Skeletal muscle satellite cell (primary cell): ENCODE results near the gene RELL2. TPM values are rescaled to one million over a fixed set of nuclear protein-coding genes. Genes with fewer than 3 reads are reported as not detected.

ENCODE experiments used
- H3K27me3 ChIP-seq: 2 replicates; pipeline ENCODE4 v1.7.0; 2013; ENCODE audit warnings: low read length; ENCODE audit not compliant: control insufficient read depth, insufficient read depth
- H3K36me3 ChIP-seq: 2 replicates; pipeline ENCODE4 v1.7.0; 2013; ENCODE audit warnings: mild to moderate bottlenecking, control low read depth, low read length; ENCODE audit not compliant: insufficient read depth
- H3K4me1 ChIP-seq: 2 replicates; pipeline ENCODE4 v1.7.0; 2013; ENCODE audit warnings: low read length; ENCODE audit not compliant: control insufficient read depth, insufficient read depth
- H3K4me2 ChIP-seq: 2 replicates; pipeline ENCODE4 v1.7.0; 2013; ENCODE audit warnings: mild to moderate bottlenecking, low read length
- H3K4me3 ChIP-seq: 2 replicates; pipeline ENCODE4 v1.7.0; 2013; ENCODE audit warnings: low read length
- H3K9ac ChIP-seq: 2 replicates; pipeline ENCODE4 v1.7.0; 2013; ENCODE audit warnings: mild to moderate bottlenecking, low read depth, low read length, moderate library complexity
- H3K9me3 ChIP-seq: replicated peaks from 2 replicates; pipeline ENCODE4 v1.7.0; 2013; ENCODE audit warnings: mild to moderate bottlenecking, control low read depth, low read length
- small RNA-seq: library from RNA; depleted of rRNA; stranded (forward); fragments of <200 nt; gene quantifications from one replicate; pipeline ENCODE3, GENCODE V24; 2012

RELL2 gene

GRCh38 chr5:141685591-141685990 is 48.8 kb downstream of the RELL2 start:
- Histone ChIP-seq H3K4me2 (no peak overlapping the region), H3K36me3 (no peaks in the 10 kb centered on the region), H3K27me3 (peaks cover 37% of the 10 kb centered on the region), H3K4me3 (no peak overlapping the region), H3K4me1 (peaks cover 17% of the 10 kb centered on the region), H3K9ac (no peak overlapping the region), H3K9me3 (no peaks in the 10 kb centered on the region)

- peaks cover 6% of the 10 kb centered on the region for H3K4me1 ChIP-seq
- H3K27me3 ChIP-seq: peaks cover 47% of the 10 kb centered on the region
- H3K4me2 ChIP-seq: no peak overlapping the region
- no peaks in the 10 kb centered on the region for H3K9me3 ChIP-seq
- no peak overlapping the region for H3K9ac ChIP-seq
- H3K36me3 ChIP-seq: no peaks in the 10 kb centered on the region
- H3K4me3 ChIP-seq: no peak overlapping the region
These were observed 50.0 kb downstream of the RELL2 start for GRCh38 chr5:141686648-141687416.

Small RNA genes lying within 50 kb of the gene (small RNA-seq; reads per million reads assigned to genes)
- not detected for gene RPS27AP10
